Colonic mucosa (tissue), 4 donors: ENCODE measurements around the gene ELP4. TPM values are rescaled to one million over a fixed set of nuclear protein-coding genes. Genes with fewer than 3 reads are reported as not detected.
"Not testable (repeated sequence)": the region's sequence is repeated elsewhere in the genome, so short reads cannot be mapped to it uniquely, and the experiment has no call there.

Source experiments
- DNase-seq: peaks from one replicate; pipeline ENCODE4 v3.0.0-alpha.2; 2020
- H3K27ac ChIP-seq: fragments of 200-600 bp; one replicate; pipeline ENCODE4 v1.8.0; 2021
- H3K27me3 ChIP-seq: fragments of 200-600 bp; one replicate; pipeline ENCODE4 v1.8.0; 2021
- H3K36me3 ChIP-seq: fragments of 200-600 bp; one replicate; pipeline ENCODE4 v1.8.0; 2021
- H3K4me1 ChIP-seq: fragments of 200-600 bp; one replicate; pipeline ENCODE4 v1.8.0; 2021; ENCODE audit warnings: mild to moderate bottlenecking
- H3K4me3 ChIP-seq: fragments of 200-600 bp; one replicate; pipeline ENCODE4 v1.8.0; 2021
- H3K9ac ChIP-seq, 2 donors: one replicate each; pipeline ENCODE4 v1.7.0; 2013; ENCODE audit warnings: control low read depth in 2 of 2, low read depth in 2 of 2, low read length in 2 of 2
- H3K9me3 ChIP-seq: fragments of 200-600 bp; one replicate; pipeline ENCODE4 v1.8.0; 2021
- intact Hi-C: fragments of 100-400 bp; cut with DNase I; formaldehyde crosslinking; loops from one replicate; pipeline ENCODE4 v1.14.1; 2022
- total RNA-seq, 2 donors: library from RNA; stranded (reverse); fragmentation: NEBNext Ultra II Directional in 1 of 2; extraction: Animal tissue kit (Norgen Biotek cat#: 25700) in 1 of 2; gene quantifications; one replicate each; pipeline ENCODE4 v1.2.1, GENCODE V29; 2021
- TF ChIP-seq, protein P1 (sequence below): fragments of 200-600 bp; IDR thresholded peaks from one replicate; pipeline ENCODE4 v1.8.0; 2022; ENCODE audit warnings: antibody characterized with exemption, mild to moderate bottlenecking
- donor health status: healthy.
- donor health status: DM: no; HTN: no; CAD: no.
- donor health status: DM: no; HTN: no; CAD: no.

The ELP4 gene
- total RNA-seq, 2 donors from 2014 or later, result 17.0 to 22.8 TPM

DNA sequence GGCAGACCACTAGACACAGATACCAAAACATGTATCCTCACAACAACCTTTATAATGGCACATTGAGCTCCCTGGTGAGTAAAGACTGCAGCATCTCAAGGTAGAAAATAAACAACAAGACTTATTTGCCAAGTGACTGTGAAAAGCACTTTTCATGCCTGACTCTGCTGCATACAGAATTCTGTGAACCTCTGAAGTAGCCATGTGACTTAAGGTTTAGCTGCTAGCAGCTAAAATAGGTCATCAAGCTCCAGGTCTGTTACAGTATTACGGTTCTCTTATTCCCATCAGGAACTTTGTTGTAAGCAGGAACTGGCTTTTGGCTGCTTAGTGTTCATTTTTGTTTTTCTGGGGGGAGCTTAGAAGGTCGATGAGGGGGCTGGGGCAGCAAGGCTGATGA is 162.1 kb downstream of the ELP4 start:
- intact Hi-C loops, result no loop called here
- no peak for DNase-seq
- no peak overlapping the region for H3K9ac ChIP-seq

DNA sequence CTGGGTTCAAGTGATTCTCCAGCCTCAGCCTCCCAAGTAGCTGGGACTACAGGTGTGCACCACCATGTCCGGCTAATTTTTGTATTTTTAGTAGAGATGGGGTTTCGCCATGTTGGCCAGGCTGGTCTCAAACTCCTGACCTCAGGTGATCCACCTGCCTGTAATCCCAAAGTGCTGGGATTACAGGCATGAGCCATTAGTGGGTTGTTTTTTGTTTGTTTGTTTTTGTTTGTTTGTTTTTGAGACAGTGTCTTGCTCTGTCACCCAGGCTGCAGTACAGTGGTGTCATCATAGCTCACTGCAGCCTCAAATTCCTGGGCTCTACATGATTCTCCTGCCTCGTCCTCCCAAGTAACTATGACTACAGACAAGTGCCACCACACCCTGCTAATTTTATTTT is 163.5 kb downstream of the ELP4 start:
- H3K27ac ChIP-seq, H3K4me3 ChIP-seq, H3K4me1 ChIP-seq, H3K9me3 ChIP-seq, intact Hi-C loops, H3K9ac ChIP-seq, H3K27me3 ChIP-seq, DNase-seq, H3K36me3 ChIP-seq: not testable (repeated sequence)

More for the DNA sequence above, 162.1 kb downstream of the ELP4 start:
- Histone ChIP-seq H3K9me3 (no peaks in the 10 kb centered on the region), H3K27me3 (no peaks in the 10 kb centered on the region), H3K4me1 (no peaks in the 10 kb centered on the region), H3K27ac (no peak overlapping the region), H3K36me3 (no peaks in the 10 kb centered on the region), H3K4me3 (no peak overlapping the region)
- TF ChIP-seq, protein P1, sequence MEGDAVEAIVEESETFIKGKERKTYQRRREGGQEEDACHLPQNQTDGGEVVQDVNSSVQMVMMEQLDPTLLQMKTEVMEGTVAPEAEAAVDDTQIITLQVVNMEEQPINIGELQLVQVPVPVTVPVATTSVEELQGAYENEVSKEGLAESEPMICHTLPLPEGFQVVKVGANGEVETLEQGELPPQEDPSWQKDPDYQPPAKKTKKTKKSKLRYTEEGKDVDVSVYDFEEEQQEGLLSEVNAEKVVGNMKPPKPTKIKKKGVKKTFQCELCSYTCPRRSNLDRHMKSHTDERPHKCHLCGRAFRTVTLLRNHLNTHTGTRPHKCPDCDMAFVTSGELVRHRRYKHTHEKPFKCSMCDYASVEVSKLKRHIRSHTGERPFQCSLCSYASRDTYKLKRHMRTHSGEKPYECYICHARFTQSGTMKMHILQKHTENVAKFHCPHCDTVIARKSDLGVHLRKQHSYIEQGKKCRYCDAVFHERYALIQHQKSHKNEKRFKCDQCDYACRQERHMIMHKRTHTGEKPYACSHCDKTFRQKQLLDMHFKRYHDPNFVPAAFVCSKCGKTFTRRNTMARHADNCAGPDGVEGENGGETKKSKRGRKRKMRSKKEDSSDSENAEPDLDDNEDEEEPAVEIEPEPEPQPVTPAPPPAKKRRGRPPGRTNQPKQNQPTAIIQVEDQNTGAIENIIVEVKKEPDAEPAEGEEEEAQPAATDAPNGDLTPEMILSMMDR, result no peak

DNA sequence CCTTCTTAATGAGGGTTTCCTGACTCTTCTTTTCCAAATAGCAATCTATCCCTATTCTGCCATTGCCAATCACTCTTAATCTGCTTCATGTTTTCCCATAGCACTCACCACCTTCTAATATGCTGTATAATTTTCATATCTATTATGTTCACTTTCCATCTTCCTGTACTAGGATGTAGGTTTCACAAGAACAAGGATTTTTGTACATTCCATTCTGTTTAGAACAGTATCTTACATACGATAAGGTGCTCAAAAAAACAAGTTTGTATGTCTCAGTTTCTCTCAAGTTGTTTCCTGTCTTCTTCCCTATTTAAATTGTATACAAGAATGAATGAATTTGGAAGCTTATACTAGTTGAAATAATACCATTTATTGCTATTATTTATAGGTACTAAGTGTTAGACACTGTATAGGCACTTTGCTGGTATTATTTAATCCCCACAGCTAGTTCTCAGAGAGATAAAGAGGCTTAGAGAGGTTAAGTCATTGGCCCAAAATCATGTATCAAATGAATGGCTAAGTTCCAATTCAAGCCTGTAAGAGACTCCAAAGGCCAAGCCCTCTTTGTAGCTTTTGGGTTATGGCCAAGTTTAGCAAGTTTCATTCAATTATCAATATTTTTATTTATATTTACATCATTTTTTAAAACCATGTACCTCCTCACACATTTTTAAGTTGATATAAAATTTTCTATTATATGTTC is 166.9 kb downstream of the ELP4 start:
- no peaks in the 10 kb centered on the region for H3K27me3 ChIP-seq
- no peaks in the 10 kb centered on the region for H3K36me3 ChIP-seq
- no peak overlapping the region for H3K27ac ChIP-seq
- TF ChIP-seq, protein P1, result no peak
- H3K9ac ChIP-seq, result no peak overlapping the region
- DNase-seq, result no peak
- H3K4me1 ChIP-seq, result no peaks in the 10 kb centered on the region
- no peaks in the 10 kb centered on the region for H3K9me3 ChIP-seq
- intact Hi-C loops, result no loop called here
- no peak overlapping the region for H3K4me3 ChIP-seq

DNA sequence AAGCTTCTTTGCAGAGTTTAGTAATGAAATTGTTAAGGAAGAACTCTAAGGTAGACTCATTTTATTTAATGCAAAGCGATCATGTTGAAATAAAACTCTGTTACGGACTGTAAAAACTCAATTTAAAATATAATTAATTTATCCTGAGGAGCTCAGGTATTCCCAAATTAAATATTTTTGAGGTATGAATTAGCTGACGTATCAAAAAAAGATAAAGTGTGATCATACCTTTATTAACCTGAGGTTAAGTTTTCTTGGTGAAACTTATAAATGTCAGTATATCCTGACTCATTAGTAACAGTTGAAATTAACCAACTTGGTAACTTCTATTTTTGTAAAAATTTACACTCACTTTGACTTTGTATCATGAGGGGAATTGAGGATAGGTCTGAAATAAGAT is 171.2 kb downstream of the ELP4 start:
- no peaks in the 10 kb centered on the region for H3K27me3 ChIP-seq
- no peaks in the 10 kb centered on the region for H3K36me3 ChIP-seq
- no peaks in the 10 kb centered on the region for H3K9me3 ChIP-seq
- H3K4me3 ChIP-seq, result no peak overlapping the region
- intact Hi-C loops, result no loop called here
- TF ChIP-seq, protein P1, result no peak
- DNase-seq, result no peak
- no peak overlapping the region for H3K9ac ChIP-seq
- H3K4me1 ChIP-seq, result no peaks in the 10 kb centered on the region
- H3K27ac ChIP-seq, result no peak overlapping the region

DNA sequence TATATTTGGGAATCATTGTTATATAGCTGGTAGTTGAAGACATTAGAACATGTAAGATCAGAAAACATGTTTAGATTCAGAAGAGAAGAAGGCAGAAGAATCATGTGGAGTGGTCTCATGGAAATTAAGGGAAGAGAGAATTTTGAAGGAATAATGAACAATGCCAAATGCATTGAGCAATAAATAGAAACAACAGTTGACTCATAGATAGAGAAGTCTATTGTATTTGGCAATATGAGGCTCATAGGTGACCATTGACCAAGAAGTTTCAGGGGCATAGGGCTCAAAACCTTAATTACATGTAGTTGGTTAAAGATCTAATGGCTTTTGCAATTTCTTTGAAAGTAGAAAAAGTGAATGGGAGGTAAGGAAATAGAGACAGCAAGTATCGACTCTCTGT is 177.7 kb downstream of the ELP4 start:
- no peaks in the 10 kb centered on the region for H3K4me1 ChIP-seq
- no peak overlapping the region for H3K27ac ChIP-seq
- no peaks in the 10 kb centered on the region for H3K27me3 ChIP-seq
- no peak for DNase-seq
- no peaks in the 10 kb centered on the region for H3K36me3 ChIP-seq
- no peaks in the 10 kb centered on the region for H3K9me3 ChIP-seq
- H3K4me3 ChIP-seq, result no peak overlapping the region
- H3K9ac ChIP-seq, result no peak overlapping the region
- TF ChIP-seq, protein P1, result no peak
- intact Hi-C loops, result no loop called here

DNA sequence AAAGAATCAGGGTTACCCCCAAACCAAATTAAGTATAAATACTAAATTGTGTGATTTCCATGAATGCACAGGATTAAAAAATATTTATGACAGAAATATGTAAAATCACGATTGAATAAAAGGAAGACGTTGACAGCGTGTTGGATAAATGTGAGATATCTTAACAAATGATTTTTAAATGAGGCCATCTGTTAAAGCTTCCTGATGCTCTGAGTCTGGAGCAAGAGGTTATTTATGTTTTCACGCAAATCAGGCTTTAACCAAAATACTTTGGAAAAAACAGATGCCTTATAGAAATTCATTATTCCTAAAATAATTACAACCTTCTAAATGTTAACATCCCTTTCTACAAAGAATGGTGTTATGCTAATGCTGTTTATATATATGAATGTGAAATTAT is 178.3 kb downstream of the ELP4 start:
- TF ChIP-seq, protein P1, result no peak
- intact Hi-C loops, result no loop called here

More for the DNA sequence above, 178.3 kb downstream of the ELP4 start:
- no peak overlapping the region for H3K9ac ChIP-seq
- H3K4me1 ChIP-seq, result no peaks in the 10 kb centered on the region
- H3K9me3 ChIP-seq, result no peaks in the 10 kb centered on the region
- no peaks in the 10 kb centered on the region for H3K27me3 ChIP-seq
- H3K27ac ChIP-seq, result no peak overlapping the region
- no peak overlapping the region for H3K4me3 ChIP-seq
- no peak for DNase-seq
- H3K36me3 ChIP-seq, result no peaks in the 10 kb centered on the region
